HG02588 (cell line): Measurements from ENCODE around the gene SYT8.
"Not testable (repeated sequence)": the region's sequence is repeated elsewhere in the genome, so short reads cannot be mapped to it uniquely, and the experiment has no call there.

Experiments
- ATAC-seq: cut with Tn5 transposase; IDR thresholded peaks from one replicate; pipeline ENCODE4 v1.9.1; 2021; ENCODE audit warnings: mild to moderate bottlenecking, moderate library complexity; ENCODE audit not compliant: unreplicated experiment

Gene SYT8

DNA sequence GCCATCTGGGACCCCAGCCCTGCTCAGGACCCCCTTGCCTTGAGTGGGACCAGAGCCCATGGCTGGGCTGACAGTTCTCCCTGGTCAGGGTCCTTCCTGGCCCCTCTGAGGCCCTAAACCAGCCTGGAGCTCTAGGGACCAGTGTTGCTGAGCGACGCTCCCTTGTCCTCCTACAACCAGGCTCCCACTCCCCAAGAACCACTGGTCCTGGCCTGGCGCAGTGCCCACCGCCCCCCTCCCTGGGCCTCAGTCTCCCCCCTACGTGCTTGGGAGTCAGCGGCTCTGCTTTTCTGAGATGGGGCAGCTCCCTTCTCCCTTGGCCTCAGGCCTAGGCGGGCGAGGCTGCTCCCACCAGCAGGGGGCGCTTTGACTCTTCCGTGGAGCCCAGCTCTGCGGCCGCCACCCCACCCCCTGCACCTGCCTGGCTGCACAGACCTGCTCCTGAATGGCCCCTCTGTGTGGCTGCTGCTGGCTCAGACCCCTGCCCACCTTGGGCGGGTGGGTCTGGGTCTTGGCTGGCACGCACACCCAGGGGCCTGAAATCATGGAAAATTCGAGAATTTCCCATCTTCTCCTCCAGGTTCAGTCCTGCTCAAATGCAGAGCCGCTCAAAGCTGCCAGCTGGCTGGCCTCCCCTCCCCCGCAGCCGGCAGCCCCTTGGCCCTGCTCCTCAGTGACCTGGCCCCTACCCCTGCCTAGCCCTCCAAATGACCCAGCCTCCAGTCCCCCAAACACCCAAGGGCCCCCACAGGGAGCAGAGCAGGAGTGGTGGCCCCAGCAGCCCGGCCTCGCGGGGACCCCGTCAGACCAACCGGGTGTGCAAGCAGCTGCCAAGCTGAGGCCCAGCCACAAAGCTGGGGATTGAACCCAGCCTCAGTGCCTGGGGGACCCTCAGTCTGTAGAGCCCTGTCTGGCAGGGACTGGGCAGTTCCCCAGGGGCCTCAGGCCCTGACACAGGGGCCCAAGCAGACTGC, 47.8 kb downstream of the SYT8 start:
- ATAC-seq, result no peak

DNA sequence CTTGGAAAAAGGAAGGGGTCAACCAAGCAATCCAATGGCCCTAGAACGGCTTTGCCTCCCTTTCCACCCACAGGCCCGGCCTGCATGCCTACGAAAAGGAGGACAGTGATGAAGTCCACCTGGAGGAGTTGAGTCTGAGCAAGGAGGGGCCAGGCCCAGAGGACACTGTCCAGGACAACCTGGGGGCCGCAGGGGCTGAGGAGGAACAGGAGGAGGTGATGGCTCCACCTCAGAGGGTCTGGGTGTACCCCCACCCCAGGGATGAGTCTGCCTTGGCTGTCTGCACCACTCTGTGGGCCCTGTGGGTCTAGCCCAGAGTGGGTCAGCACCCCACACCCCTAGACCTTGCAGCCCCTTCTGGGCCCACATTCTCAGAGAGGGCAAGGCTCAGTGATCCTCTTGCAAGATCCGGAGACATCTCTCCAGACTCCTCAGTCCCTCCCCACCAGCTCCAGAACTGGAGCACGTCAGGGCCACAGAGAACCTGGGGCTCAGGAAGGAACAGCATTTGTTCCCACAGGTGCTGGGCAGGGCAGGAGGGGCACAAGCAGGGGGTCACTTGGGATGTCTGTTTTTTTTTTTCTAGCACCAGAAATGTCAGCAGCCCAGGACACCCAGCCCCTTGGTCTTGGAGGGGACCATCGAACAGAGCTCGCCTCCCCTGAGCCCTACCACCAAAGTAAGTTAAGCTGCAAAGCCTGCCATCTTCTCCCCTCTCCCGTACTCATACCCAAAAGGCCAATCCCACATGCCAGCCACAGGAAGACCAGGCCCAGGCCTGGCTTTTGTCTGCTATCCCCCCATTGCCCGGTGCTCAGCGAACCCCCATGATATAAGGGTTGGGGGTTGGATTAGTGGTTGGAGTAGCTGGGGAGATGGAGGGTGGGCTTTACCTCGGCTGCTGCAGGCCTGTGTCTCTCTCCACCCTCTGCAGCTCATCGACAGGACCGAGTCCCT, 48.8 kb downstream of the SYT8 start:
- no peak for ATAC-seq

DNA sequence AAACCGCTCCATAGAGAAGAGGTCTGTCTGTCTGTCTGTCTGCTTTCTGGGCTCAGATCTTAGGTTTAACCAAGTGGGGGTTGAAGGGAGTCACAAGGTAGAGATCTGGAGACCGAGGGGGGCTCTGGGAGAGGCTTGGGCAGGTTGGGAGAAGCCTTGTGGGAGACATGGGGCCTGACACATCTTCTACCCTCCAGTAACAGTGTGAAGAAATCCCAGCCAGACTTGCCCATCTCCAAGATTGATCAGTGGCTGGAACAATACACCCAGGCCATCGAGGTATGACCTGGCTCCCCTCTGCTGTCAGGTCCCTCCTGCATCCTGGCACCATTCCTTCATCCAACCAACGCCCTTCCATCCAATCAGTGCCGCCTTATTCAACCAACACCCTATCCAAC, 49.5 kb downstream of the SYT8 start:
- ATAC-seq, result no peak

DNA sequence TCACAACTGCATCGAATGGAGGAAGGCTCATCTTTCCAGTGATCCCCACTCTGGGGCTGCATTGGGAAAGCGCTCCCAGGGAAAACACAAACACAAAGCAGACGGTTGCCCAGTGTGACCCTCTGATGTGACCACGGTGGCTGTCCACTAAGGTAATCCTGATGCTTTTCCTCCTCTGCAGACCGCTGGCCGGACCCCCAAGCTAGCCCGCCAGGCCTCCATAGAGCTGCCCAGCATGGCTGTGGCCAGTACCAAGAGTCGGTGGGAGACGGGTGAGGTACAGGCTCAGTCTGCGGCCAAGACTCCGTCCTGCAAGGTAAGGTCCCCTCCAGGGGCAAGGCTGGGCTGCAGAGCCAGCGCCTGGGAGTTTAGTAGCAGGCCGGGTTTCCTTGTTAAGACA, 51.8 kb downstream of the SYT8 start:
- not testable (repeated sequence) for ATAC-seq
